HG03520 (cell line): ENCODE data around the gene ING3.

Source experiments
- ATAC-seq: cut with Tn5 transposase; IDR thresholded peaks from one replicate; pipeline ENCODE4 v1.9.1; 2021; ENCODE audit warnings: mild to moderate bottlenecking, moderate library complexity; ENCODE audit not compliant: unreplicated experiment

Gene ING3

DNA sequence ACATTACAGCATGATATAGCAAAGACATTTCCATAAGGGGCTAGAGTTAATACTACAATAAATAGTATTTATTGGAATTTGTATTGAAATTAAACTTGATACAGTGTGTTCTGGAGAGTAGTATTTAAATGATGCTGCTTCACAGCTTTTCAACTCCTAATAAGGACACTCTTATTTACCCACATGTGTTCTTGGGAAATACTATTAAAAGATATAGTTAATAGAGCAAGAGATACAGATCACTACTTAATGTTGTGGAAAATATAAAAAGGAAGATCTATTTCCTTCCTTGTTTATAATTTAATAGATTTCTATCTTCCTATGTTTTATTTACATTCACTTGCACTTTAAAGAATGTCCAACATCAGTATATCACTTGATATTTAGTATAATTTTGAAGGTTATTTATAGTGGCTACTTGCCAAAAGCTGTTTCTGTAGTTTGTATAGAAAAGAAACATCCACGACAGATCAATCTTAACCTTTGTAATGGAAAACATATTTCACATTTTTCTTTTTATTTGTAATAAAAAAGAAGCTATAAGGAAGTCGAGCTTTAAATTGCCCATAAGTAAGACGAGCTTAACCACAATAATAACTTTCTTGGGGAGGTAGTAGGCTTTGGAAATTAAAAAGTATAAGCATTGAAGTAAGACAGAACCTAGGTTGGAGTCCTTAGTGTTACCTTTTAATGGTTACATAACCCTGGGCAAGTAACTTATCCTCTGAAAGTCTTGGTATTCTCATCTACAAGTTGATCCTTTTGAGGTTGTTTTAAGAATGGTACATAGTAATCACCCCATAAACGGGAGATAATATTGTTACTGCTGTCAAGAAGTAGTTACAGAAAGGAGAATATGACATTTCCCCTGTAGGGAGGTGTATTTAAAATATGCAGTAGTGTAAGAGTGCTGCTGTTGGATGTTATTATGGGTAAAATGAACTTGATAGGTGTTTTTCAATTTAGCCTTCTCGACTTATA, 70.7 kb downstream of the ING3 start:
- ATAC-seq: no peak

DNA sequence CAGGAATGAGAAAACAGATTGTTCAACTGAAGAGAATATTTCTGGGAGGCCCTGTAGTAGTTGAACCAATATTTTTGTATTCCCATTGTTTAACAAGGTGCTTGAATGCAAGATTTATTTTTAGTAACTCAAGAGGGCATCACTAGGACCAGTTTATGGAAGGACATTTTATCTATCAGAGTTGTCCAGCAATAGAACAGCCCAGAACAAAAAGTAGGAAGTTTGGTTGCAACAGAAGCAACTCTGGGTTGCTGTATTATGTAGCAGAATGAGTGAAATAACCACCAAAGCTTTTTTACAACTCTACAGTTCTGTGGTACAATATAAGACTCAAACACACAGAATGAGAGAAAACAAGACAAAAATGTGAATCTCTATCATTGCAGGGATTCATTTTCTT, 72.6 kb downstream of the ING3 start:
- ATAC-seq: no peak

DNA sequence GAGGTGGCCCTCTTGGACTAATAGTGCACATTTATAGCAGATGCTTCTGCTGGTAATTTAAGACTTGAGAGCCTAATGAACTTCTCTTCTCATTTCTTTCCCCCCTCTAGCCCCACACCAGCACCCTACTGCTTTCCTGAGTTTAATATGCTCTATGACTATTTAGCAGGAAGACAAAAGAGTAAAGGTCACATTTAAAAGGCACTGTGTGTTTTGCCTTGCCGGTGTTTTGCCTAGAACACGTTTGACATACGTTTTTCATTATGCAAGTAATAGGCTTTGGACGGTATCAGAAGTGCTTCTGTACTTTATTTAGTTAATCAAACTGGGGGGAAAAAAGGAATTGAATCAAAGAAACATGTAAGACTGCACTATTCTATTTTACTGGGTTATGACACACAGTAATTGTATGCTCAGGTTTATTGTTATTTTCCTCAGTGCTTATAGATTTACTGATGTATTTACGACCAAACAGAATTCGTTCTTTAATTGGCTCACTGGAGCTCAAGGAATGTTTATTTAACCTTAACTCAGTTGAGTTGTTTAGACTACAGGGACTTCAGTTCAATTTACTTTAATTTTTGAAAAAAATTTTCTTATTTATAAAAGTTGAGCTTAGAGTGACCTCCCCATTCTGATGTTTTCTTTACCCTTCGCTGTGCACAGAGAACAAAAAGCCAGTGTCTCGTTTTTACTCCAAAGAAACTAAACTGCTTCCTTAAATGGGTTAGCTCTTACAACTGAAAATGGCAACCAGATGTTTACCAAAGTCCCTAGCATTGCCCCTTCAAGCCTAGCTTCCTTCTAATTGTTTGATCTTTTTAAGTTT, 73.3 kb downstream of the ING3 start:
- no peak for ATAC-seq

DNA sequence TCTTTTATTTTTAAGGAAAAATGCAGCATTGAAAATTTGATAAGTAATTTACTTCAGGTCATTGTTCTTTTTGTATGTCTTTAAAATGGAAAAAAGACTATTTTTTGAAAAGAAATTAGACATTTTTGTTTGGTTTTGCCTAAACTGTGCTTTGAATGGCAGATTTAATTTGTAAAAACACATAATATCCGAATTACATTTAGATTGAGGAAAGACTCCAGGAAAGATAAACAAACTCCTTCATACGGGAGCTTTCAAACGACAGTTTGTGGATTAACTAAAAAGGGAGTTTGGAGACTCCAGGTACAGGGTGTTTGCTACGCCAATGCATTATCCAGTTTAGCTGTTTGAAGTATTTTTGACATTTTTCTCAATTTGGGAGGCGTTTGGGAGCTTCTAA, 74.0 kb downstream of the ING3 start:
- no peak for ATAC-seq

DNA sequence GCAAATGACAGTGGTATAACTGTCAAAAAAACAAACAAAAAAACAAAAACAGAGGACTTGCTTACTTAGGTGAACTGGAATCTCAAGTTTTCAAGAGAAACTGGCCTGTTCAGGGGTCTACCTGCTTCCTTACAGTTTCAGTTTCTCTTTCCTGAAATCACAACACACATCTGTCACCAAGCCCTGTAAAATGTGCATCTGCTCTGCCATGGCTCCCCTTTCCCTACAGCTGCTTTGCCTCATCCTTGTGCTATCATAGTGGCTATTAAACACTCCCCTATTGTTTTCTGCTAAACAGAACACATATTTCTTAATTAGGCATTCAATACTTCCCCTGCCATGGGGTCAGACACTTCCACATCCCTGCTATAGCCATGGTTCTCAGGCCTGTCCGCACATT, 75.6 kb downstream of the ING3 start:
- ATAC-seq: no peak

DNA sequence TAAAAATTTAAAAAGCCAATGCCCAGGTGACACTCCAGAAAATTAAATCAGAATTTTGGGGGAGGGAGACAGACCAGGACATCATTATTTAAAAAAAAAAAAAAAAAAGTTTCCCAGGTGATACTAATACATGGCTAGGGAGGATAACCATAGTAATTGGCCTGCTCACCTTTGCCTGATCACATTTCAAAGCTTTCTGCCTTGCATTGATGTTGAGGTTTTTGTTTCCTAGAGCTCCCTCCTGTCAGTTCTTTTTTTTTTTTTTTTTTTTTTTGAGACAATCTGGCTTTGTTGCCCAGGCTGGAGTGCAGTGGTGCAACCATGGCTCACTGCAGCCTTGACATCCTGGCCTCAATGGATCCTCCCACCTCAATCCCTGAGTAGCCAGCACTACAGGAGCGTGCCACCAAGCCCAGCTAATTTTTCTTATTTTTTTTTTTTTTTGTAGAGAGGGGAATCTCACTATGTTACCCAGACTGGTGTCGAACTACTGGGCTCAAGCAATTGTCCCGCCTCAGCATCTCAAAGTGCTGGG, 76.1 kb downstream of the ING3 start:
- ATAC-seq: no peak
